ENCODE data around the gene FZD2. TPM values are rescaled to one million over a fixed set of nuclear protein-coding genes. Genes with fewer than 3 reads are reported as not detected.
A peak's percentile ranks its signal among the peaks of the same experiment; 100 is the strongest.

FZD2 gene
- total and polyA plus RNA-seq, 4 experiments from 2014 or later = not detected

DNA sequence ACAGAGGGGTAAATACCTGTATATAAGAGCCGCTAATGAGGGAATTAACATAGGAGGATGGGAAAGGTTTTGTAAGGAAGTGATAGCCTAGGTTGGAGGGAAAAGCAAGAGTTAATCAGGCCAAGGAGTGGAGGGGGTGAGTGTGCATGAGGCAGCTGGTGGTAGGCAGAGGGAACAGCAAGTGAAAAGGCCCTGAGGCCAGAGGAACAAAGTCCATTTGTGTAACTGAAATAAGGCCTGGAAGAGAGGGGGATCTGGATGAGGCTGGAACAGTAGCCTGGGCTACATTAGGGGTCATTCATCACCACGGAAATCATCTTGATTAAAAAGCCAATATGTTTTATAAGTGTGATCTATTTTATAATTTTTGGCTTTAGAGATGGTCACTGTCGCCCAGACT is 45.7 kb downstream of the FZD2 start:
- Mint-ChIP-seq H3K27ac (no peak overlapping the region), H3K4me1 (no peaks in the 10 kb centered on the region), H3K4me3 (no peak overlapping the region), H3K9me3 (no peaks in the 10 kb centered on the region), H3K27me3 (peaks cover 7 to 10% of the 10 kb centered on the region in 2 donors), H3K36me3 (no peaks in the 10 kb centered on the region)
- Histone ChIP-seq H3K27ac (ENCODE audit: low read depth, low read length) (no peak overlapping the region), H3K36me3 (ENCODE audit: insufficient read depth, low read length) (no peaks in the 10 kb centered on the region), H3K27me3 (ENCODE audit: insufficient read depth, low read length) (no peaks in the 10 kb centered on the region), H3K9me3 (ENCODE audit: control insufficient read depth in 1 of 2, low read length in 2 of 2) (no peaks in the 10 kb centered on the region), H3K4me3 (ENCODE audit: low read length in 2 of 2) (no peak overlapping the region), H3K4me1 (ENCODE audit: insufficient read depth, low read length) (no peaks in the 10 kb centered on the region)
- DNase-seq = no peak
- ChIA-PET CTCF (ENCODE audit: partially characterized antibody) (no interaction called here), POLR2A (ENCODE audit: partially characterized antibody) (no interaction called here)
- intact Hi-C loops (cut with micrococcal nuclease) = no loop called here

DNA sequence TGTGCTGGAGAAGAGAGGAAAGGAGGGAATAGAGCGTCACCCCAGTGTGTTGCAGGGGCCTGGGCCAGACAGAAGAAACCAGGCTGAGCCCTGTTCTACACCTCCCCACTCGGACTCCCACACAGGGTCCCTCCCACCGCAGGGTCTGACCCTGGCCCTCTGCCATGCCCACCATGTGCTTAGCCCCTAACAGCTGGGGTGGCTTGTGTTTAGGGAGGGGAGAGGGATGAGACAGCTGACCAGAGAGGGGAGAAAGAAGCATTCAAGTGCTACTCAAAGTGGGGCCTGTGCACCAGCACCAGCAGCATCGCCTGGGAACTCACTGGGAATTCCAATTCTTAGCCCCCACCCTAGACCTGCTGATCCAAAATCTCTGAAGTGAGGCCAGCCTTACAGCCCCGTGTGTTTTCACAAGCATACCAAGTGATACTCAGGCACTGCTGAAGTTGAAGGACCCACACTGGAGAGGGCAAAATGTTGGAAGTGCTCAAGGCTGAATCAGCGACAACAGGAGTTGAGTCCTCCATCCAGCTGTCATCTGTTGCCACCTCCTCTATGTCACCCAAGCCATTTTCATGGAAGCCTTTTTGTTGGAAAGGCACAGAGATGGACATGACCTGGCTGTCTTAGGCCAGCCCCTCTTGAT is 47.0 kb downstream of the FZD2 start:
- no peak for DNase-seq
- H3K4me1 Mint-ChIP-seq = no peaks in the 10 kb centered on the region
- Histone ChIP-seq H3K4me1 (ENCODE audit: insufficient read depth, low read length) (no peaks in the 10 kb centered on the region), H3K27me3 (ENCODE audit: insufficient read depth, low read length) (no peaks in the 10 kb centered on the region), H3K4me3 (ENCODE audit: low read length in 2 of 2) (no peak overlapping the region), H3K9me3 (ENCODE audit: control insufficient read depth in 1 of 2, low read length in 2 of 2) (no peaks in the 10 kb centered on the region), H3K27ac (ENCODE audit: low read depth, low read length) (no peak overlapping the region), H3K36me3 (ENCODE audit: insufficient read depth, low read length) (no peaks in the 10 kb centered on the region)
- ChIA-PET POLR2A (ENCODE audit: partially characterized antibody) (no interaction called here), CTCF (ENCODE audit: partially characterized antibody) (no interaction called here)
- no peaks in the 10 kb centered on the region for H3K36me3 Mint-ChIP-seq
- no peak overlapping the region for H3K27ac Mint-ChIP-seq
- no peak overlapping the region for H3K4me3 Mint-ChIP-seq
- H3K9me3 Mint-ChIP-seq = no peaks in the 10 kb centered on the region
- H3K27me3 Mint-ChIP-seq = peaks cover 5 to 10% of the 10 kb centered on the region in 2 donors
- intact Hi-C loops (cut with micrococcal nuclease) = no loop called here

DNA sequence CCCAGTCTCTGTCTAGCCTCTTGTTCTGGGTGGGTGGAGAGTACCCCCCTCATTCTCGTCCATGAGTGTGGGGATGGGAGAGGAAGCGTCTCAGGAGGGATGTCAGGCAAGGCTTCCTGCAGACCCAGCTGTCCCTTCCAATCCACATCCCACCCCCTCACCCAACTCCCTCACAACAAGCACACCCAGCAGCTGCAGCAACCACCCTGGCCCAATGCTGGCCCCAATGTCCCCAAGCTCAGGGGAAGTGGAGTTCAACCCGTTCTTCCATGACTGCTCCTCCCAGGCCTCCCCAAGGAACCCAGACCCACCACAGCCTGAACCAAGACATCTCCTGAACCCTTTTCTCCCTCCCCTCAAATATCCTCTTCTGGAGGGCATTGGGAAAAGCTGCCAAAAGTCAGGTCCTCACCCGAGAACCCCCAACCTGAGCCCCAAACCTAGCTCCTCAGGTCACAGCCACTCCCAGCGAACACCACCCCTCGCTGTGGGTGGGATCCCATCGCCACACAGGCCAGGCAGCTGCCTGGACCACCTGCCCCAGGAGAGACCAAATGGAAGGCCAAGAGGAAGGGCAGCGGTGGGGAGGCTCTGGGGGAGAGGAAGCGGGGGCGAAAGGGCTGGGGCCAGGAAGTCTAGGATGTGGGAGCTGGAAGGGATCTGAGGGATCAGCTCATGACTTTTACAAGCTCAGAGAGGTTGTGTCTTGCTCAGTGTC is 47.6 kb downstream of the FZD2 start:
- Mint-ChIP-seq H3K27me3 (peaks cover 4 to 10% of the 10 kb centered on the region in 2 donors), H3K36me3 (no peaks in the 10 kb centered on the region), H3K4me3 (no peak overlapping the region), H3K9me3 (no peaks in the 10 kb centered on the region), H3K27ac (no peak overlapping the region), H3K4me1 (no peaks in the 10 kb centered on the region)
- no peaks in the 10 kb centered on the region for H3K4me1 ChIP-seq (ENCODE audit: insufficient read depth, low read length)
- H3K4me3 ChIP-seq (ENCODE audit: low read length in 2 of 2) = no peak overlapping the region
- CTCF ChIA-PET (ENCODE audit: partially characterized antibody) = no interaction called here
- POLR2A ChIA-PET (ENCODE audit: partially characterized antibody) = no interaction called here
- no peak overlapping the region for H3K27ac ChIP-seq (ENCODE audit: low read depth, low read length)
- intact Hi-C loops (cut with micrococcal nuclease) = no loop called here
- H3K36me3 ChIP-seq (ENCODE audit: insufficient read depth, low read length) = no peaks in the 10 kb centered on the region
- H3K9me3 ChIP-seq (ENCODE audit: control insufficient read depth in 1 of 2, low read length in 2 of 2) = no peaks in the 10 kb centered on the region
- H3K27me3 ChIP-seq (ENCODE audit: insufficient read depth, low read length) = no peaks in the 10 kb centered on the region
- DNase-seq = no peak

DNA sequence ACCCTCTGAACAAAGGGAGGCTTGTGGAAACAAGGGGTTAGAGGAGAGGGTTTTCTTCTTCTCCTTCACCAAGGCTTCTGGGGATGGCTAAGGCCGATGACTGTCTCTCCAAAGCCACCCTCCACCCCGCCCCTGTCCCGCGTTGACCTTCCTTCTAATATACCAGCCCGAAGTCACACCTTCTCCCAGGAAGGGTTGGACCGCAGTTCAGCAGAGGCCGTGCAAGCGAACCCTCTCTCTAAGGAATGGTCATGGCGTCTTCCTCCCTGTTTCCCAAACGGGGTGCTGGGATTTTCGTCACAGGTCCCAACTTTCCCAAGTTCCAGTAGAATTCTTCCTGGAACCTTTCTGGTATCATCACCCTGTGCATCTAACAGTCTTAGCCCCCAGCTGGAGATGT is 49.4 kb downstream of the FZD2 start:
- peaks cover 9 to 11% of the 10 kb centered on the region in 2 donors for H3K27me3 Mint-ChIP-seq
- no peak overlapping the region for H3K27ac ChIP-seq (ENCODE audit: low read depth, low read length)
- no peaks in the 10 kb centered on the region for H3K9me3 Mint-ChIP-seq
- no peaks in the 10 kb centered on the region for H3K9me3 ChIP-seq (ENCODE audit: control insufficient read depth in 1 of 2, low read length in 2 of 2)
- POLR2A ChIA-PET (ENCODE audit: partially characterized antibody) = no interaction called here
- H3K4me3 ChIP-seq (ENCODE audit: low read length in 2 of 2) = no peak overlapping the region
- no peaks in the 10 kb centered on the region for H3K4me1 Mint-ChIP-seq
- H3K36me3 ChIP-seq (ENCODE audit: insufficient read depth, low read length) = no peaks in the 10 kb centered on the region
- H3K4me3 Mint-ChIP-seq = no peak overlapping the region
- H3K27me3 ChIP-seq (ENCODE audit: insufficient read depth, low read length) = no peaks in the 10 kb centered on the region
- CTCF ChIA-PET (ENCODE audit: partially characterized antibody) = no interaction called here
- H3K4me1 ChIP-seq (ENCODE audit: insufficient read depth, low read length) = no peaks in the 10 kb centered on the region
- intact Hi-C loops (cut with micrococcal nuclease) = no loop called here
- no peaks in the 10 kb centered on the region for H3K36me3 Mint-ChIP-seq
- no peak for DNase-seq
- H3K27ac Mint-ChIP-seq = no peak overlapping the region

DNA sequence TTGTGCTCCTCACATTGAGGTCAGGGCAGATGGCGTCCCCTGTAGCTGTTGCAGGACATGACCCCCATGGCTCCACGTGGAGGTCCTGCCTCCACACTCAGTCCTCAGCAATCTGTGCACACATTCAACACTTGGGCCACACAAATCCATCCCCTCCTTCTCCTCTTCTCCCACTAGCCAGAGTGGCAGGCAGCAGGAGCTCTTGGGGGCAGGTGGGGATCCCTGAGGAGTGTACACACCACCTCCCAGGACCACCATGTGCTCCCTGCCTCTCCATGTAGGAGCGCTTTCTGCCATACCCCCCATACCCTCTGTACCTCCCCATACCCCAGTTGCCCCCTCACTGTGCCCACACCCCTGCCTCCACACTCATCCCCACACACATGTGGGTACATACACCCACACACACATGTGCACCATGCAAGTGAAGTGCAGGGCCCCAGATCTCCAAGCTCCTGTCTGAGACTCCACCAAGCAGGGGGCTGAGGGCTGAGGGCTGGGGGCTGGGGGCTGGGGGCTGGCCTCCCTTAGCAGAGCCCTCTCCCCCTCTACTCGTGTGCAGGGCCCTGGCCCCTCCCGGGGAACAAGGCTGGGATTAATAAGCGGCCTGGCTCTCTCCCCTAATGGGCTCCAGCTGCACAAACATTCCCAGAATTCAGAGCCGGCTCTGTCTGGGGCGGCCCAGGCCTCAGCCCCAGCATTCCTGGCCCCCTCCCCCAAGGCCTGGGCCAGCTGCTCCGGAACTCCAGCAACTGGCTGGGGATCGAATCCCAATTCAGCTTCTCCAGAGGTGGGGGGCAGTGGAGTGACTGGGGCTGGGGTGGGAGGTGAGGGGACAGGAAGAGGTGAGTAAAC is 50.8 kb downstream of the FZD2 start:
- no peaks in the 10 kb centered on the region for H3K9me3 ChIP-seq (ENCODE audit: control insufficient read depth in 1 of 2, low read length in 2 of 2)
- H3K27ac ChIP-seq (ENCODE audit: low read depth, low read length) = no peak overlapping the region
- Mint-ChIP-seq H3K4me1 (no peaks in the 10 kb centered on the region), H3K36me3 (no peaks in the 10 kb centered on the region), H3K9me3 (no peaks in the 10 kb centered on the region), H3K4me3 (no peak overlapping the region), H3K27ac (peak overlapping the region in 1 of 7 donors; percentile 5), H3K27me3 (peaks cover 6 to 13% of the 10 kb centered on the region in 2 donors)
- ChIA-PET CTCF (ENCODE audit: partially characterized antibody) (no interaction called here), POLR2A (ENCODE audit: partially characterized antibody) (no interaction called here)
- H3K27me3 ChIP-seq (ENCODE audit: insufficient read depth, low read length) = no peaks in the 10 kb centered on the region
- H3K36me3 ChIP-seq (ENCODE audit: insufficient read depth, low read length) = no peaks in the 10 kb centered on the region
- H3K4me1 ChIP-seq (ENCODE audit: insufficient read depth, low read length) = no peaks in the 10 kb centered on the region
- no peak overlapping the region for H3K4me3 ChIP-seq (ENCODE audit: low read length in 2 of 2)
- intact Hi-C loops (cut with micrococcal nuclease) = no loop called here
- DNase-seq = no peak

DNA sequence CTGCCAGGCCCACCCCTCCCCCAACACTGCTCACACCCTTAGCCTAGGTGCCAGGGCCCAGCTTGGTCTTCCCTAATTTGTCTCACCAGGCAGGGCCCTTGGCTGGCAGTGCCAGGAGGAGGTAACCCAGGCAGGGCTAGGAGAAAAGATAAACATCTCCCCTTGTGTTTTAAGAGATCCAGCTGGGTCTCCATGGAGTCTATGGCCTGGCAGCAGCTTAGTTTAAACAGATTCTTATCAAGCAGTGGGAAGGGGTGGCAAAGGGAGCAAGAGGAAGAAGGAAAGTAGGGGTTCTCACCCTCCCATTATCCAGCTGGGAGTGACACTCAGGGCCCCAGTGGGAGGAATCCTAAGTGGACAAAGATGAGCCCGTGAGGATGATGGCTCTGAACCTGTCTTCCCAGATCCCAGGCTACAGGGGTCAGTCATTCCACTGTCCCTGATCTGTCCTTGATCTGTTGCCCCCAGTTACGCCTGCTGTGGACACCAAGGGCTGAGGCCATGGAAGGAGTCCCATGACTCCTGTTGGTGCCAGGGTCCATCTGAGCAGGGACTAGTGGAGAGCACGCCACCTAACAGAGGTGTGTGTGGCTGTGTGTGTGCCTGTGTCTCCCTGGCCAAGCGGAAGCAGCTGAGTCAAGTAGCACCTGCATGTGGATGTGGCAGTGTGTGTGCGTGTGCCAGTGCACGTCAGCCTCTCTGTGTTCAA is 51.6 kb downstream of the FZD2 start:
- Histone ChIP-seq H3K27me3 (ENCODE audit: insufficient read depth, low read length) (no peaks in the 10 kb centered on the region), H3K4me3 (ENCODE audit: low read length in 2 of 2) (no peak overlapping the region), H3K36me3 (ENCODE audit: insufficient read depth, low read length) (no peaks in the 10 kb centered on the region), H3K27ac (ENCODE audit: low read depth, low read length) (no peak overlapping the region), H3K4me1 (ENCODE audit: insufficient read depth, low read length) (no peaks in the 10 kb centered on the region), H3K9me3 (ENCODE audit: control insufficient read depth in 1 of 2, low read length in 2 of 2) (no peaks in the 10 kb centered on the region)
- Mint-ChIP-seq H3K9me3 (no peaks in the 10 kb centered on the region), H3K36me3 (no peaks in the 10 kb centered on the region), H3K27ac (no peak overlapping the region), H3K4me1 (no peaks in the 10 kb centered on the region), H3K27me3 (peaks cover 8 to 14% of the 10 kb centered on the region in 2 donors), H3K4me3 (no peak overlapping the region)
- ChIA-PET CTCF (ENCODE audit: partially characterized antibody) (no interaction called here), POLR2A (ENCODE audit: partially characterized antibody) (no interaction called here)
- no peak for DNase-seq
- intact Hi-C loops (cut with micrococcal nuclease) = no loop called here

DNA sequence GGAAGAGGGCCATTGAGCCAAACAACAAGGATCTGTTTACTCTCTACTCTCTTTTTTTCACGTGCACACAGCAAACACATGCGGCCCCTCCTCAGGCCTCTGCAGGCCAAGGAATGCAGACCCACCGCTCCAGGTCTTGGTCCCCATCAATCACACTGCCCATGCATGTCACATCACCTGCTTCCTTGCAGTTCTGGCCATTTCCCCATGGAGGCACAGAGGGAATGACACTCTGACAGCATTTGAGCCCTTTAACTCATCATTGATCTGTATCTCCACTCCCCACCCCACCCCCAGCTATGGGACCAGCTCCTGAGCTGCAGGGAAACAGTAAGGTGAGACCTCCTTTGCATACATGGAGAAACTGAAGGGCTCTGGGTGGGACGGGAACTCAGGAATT is 53.0 kb downstream of the FZD2 start:
- Mint-ChIP-seq H3K4me3 (no peak overlapping the region), H3K27ac (no peak overlapping the region), H3K4me1 (no peaks in the 10 kb centered on the region), H3K36me3 (no peaks in the 10 kb centered on the region), H3K27me3 (peaks cover 11 to 19% of the 10 kb centered on the region in 2 donors), H3K9me3 (no peaks in the 10 kb centered on the region)
- no peaks in the 10 kb centered on the region for H3K27me3 ChIP-seq (ENCODE audit: insufficient read depth, low read length)
- CTCF ChIA-PET (ENCODE audit: partially characterized antibody) = no interaction called here
- H3K4me3 ChIP-seq (ENCODE audit: low read length in 2 of 2) = no peak overlapping the region
- POLR2A ChIA-PET (ENCODE audit: partially characterized antibody) = no interaction called here
- intact Hi-C loops (cut with micrococcal nuclease) = no loop called here
- no peaks in the 10 kb centered on the region for H3K9me3 ChIP-seq (ENCODE audit: control insufficient read depth in 1 of 2, low read length in 2 of 2)
- no peak overlapping the region for H3K27ac ChIP-seq (ENCODE audit: low read depth, low read length)
- no peaks in the 10 kb centered on the region for H3K36me3 ChIP-seq (ENCODE audit: insufficient read depth, low read length)
- DNase-seq = no peak
- no peaks in the 10 kb centered on the region for H3K4me1 ChIP-seq (ENCODE audit: insufficient read depth, low read length)

All from CD4-positive, alpha-beta memory T cell (primary cell).